SH-SY5Y (cell line): ENCODE results near the gene HSF4.

Experiments
- GATA2 ChIP-seq: IDR thresholded peaks from 2 replicates; pipeline ENCODE4 v1.6.1; 2011; ENCODE audit warnings: mild to moderate bottlenecking, low read depth, low read length
- GATA3 ChIP-seq: IDR thresholded peaks from 2 replicates; pipeline ENCODE4 v1.6.1; 2011; ENCODE audit warnings: low read depth, mild to moderate bottlenecking, low read length, moderate library complexity

DNA sequence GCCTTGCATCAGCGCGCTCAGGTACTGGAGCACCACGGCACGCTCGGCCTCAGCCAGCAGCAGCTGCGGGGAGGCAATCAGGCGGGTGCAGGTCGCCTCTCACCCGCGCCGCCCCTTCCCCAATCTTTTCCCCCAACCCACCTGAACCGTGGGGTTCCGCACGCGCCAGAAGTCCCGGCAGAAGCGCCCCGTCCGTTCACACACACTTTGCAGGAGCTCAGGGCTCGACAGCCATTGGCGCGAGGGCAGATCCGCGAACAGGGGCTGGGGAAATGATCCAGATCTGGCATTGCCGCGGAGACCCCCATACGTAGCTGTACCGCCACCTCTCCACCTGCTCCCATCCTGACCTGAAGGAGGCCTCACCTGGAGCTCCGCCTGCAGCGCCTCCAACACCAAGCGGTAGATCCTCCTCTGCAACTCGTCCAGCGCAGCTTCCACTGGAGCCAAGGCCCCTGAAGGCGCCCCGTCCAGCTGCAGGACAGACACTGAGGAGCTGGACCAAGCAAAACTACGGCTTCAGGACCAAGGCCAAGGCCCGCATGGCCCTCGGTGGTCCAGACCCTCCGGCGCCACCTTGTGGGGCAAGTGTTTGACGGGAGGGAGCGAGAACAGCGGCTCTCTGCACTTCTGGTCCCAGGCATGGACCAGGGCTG lies 20.6 kb downstream of the HSF4 start:
- TF ChIP-seq GATA2: no peak
- TF ChIP-seq GATA3: no peak
